Measurements from ENCODE around the gene SORBS1. TPM values are rescaled to one million over a fixed set of nuclear protein-coding genes. Genes with fewer than 3 reads are reported as not detected.
"Not testable (repeated sequence)": the region's sequence is repeated elsewhere in the genome, so short reads cannot be mapped to it uniquely, and the experiment has no call there.

The SORBS1 gene
- total RNA-seq, 1 donor from 2014 or later = 16.1 TPM

DNA sequence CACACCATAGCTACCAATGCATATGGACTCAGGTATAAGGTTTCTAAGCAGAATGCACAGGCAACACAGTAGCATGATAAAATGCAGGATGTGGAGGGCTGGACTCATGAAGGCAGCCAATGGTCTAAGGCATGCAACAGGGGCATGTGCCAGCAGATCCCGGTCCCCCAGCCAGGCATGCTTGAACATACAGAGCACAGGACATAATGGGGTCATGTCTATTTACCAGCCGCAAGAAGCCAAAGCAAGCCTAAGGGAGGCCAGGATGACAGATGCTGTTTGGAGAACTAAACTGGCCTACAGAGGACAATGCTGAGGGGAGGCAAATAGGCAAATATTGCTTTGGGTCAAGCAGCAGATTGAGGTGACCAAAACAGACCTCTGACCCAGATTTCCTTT, 210.3 kb downstream of the SORBS1 start:
- Histone ChIP-seq H3K9me3 (ENCODE audit: low read depth) (no peaks in the 10 kb centered on the region), H3K27ac (no peak overlapping the region), H2AFZ (replicated peaks) (no peak overlapping the region), H3K9ac (no peak overlapping the region), H3K4me1 (peaks cover 14% of the 10 kb centered on the region), H3F3A (ENCODE audit: low read depth) (peaks cover 9% of the 10 kb centered on the region), H3K27me3 (no peaks in the 10 kb centered on the region), H3K36me3 (no peaks in the 10 kb centered on the region), H4K20me1 (ENCODE audit: low read depth) (no peaks in the 10 kb centered on the region), H3K4me3 (no peak overlapping the region), H3K79me2 (ENCODE audit: low read depth) (no peaks in the 10 kb centered on the region), H3K4me2 (no peak overlapping the region)
- TF ChIP-seq EZH2phosphoT487 (IDR thresholded peaks at IDR 0.05) (no peak), EZH2 (IDR thresholded peaks at IDR 0.05) (no peak)
- TF ChIP-seq, protein P1, sequence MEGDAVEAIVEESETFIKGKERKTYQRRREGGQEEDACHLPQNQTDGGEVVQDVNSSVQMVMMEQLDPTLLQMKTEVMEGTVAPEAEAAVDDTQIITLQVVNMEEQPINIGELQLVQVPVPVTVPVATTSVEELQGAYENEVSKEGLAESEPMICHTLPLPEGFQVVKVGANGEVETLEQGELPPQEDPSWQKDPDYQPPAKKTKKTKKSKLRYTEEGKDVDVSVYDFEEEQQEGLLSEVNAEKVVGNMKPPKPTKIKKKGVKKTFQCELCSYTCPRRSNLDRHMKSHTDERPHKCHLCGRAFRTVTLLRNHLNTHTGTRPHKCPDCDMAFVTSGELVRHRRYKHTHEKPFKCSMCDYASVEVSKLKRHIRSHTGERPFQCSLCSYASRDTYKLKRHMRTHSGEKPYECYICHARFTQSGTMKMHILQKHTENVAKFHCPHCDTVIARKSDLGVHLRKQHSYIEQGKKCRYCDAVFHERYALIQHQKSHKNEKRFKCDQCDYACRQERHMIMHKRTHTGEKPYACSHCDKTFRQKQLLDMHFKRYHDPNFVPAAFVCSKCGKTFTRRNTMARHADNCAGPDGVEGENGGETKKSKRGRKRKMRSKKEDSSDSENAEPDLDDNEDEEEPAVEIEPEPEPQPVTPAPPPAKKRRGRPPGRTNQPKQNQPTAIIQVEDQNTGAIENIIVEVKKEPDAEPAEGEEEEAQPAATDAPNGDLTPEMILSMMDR (IDR thresholded peaks at IDR 0.05) = no peak
- Mint-ChIP-seq H3K27me3 (ENCODE audit: insufficient read depth, low read depth) (no peaks in the 10 kb centered on the region), H3K9me3 (no peaks in the 10 kb centered on the region), H3K4me3 (no peak overlapping the region), H3K36me3 (no peaks in the 10 kb centered on the region), H3K4me1 (peaks cover 14% of the 10 kb centered on the region), H3K27ac (no peak overlapping the region)
- no peak for DNase-seq (ENCODE audit: low spot score)

DNA sequence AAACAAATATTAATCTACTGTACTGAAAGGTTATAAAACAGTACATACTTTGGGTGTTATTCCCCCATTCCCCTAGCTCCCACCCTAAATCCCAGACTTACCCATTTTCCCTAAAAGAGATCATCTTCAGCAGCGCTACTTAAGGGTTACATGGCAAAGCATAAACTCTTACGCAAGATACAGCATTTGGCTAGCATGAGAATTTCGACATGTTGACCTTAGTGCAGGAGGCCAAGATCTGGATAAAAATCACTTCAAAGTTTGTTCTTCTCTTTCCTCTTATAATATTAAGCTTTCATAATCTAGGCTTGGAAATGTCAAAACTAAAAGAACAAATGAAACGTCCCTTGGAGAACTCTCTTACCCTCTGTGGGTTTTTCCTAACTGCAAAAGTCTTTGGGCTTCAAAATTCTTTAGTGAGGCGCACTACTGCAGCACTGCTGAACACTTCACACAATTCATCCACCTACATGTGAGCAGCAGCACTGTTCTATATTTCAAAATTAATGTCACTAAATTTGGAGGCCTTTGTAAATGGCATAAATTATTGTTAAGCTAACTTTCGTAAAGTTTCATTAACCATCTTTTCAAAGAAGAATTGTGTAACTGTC, 210.8 kb downstream of the SORBS1 start:
- Histone ChIP-seq H4K20me1 (ENCODE audit: low read depth) (no peaks in the 10 kb centered on the region), H3K36me3 (no peaks in the 10 kb centered on the region), H3K9ac (no peak overlapping the region), H3K4me2 (no peak overlapping the region), H3K27ac (no peak overlapping the region), H3K27me3 (no peaks in the 10 kb centered on the region), H3K4me3 (no peak overlapping the region), H3F3A (ENCODE audit: low read depth) (peaks cover 9% of the 10 kb centered on the region), H3K4me1 (peaks cover 14% of the 10 kb centered on the region), H2AFZ (replicated peaks) (no peak overlapping the region), H3K79me2 (ENCODE audit: low read depth) (no peaks in the 10 kb centered on the region), H3K9me3 (ENCODE audit: low read depth) (no peaks in the 10 kb centered on the region)
- H3K27me3 Mint-ChIP-seq (ENCODE audit: insufficient read depth, low read depth) = no peaks in the 10 kb centered on the region
- DNase-seq (ENCODE audit: low spot score) = no peak
- TF ChIP-seq, protein P1 (IDR thresholded peaks at IDR 0.05) = no peak
- TF ChIP-seq EZH2phosphoT487 (IDR thresholded peaks at IDR 0.05) (no peak), EZH2 (IDR thresholded peaks at IDR 0.05) (no peak)
- H3K36me3 Mint-ChIP-seq = no peaks in the 10 kb centered on the region
- no peak overlapping the region for H3K4me3 Mint-ChIP-seq
- no peak overlapping the region for H3K27ac Mint-ChIP-seq
- no peaks in the 10 kb centered on the region for H3K9me3 Mint-ChIP-seq
- peaks cover 14% of the 10 kb centered on the region for H3K4me1 Mint-ChIP-seq

GRCh38 chr10:95347402-95347766, 213.8 kb downstream of the SORBS1 start:
- not testable (repeated sequence) for H3K4me3 ChIP-seq; H3K36me3 ChIP-seq; H3F3A ChIP-seq (ENCODE audit: low read depth); H3K9me3 Mint-ChIP-seq; H3K27ac ChIP-seq; H3K79me2 ChIP-seq (ENCODE audit: low read depth); H3K9ac ChIP-seq; H3K27me3 Mint-ChIP-seq (ENCODE audit: insufficient read depth, low read depth); H3K27ac Mint-ChIP-seq; H3K27me3 ChIP-seq; H3K4me3 Mint-ChIP-seq; H4K20me1 ChIP-seq (ENCODE audit: low read depth); H2AFZ ChIP-seq (replicated peaks); H3K36me3 Mint-ChIP-seq; DNase-seq (ENCODE audit: low spot score); H3K9me3 ChIP-seq (ENCODE audit: low read depth)
- peaks cover 14% of the 10 kb centered on the region for H3K4me1 ChIP-seq
- peaks cover 14% of the 10 kb centered on the region for H3K4me1 Mint-ChIP-seq
- H3K4me2 ChIP-seq = peak overlapping the region; percentile 41

DNA sequence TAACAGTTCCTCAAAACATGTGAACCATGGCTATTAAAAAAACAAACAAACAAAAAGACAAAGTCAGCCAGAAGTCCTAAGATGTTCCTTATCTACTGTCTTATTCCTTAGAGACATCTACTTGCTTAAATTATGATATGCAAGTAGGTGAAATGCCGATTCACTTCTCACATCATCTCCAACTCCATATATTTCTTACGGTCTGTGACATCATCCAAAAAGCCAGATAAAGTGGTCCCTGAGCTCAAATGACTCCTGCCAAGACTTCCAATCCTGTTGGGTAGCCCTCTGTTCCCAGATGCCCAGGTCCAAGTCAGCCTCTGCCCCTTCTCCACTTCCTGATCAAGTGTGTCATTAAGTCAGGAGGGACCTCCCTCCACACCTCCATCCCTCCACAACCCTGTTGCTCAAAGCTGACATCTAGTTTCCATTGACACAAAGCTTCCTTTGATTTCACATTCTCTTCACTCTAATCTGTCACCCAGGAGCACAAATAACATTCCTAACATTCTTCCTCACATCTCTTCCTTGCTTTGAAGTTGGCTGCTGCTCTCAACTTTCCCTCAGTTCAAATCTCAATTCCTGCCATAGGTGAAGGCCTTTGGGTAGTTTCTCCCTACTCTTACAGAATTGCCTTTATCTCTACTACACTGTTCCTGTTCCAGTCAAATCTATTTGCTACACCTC, 214.3 kb downstream of the SORBS1 start:
- Mint-ChIP-seq H3K36me3 (no peaks in the 10 kb centered on the region), H3K4me1 (peaks cover 16% of the 10 kb centered on the region), H3K4me3 (no peak overlapping the region), H3K27me3 (ENCODE audit: insufficient read depth, low read depth) (no peaks in the 10 kb centered on the region), H3K9me3 (no peaks in the 10 kb centered on the region), H3K27ac (peak overlapping the region; percentile 10)
- TF ChIP-seq, protein P1 (IDR thresholded peaks at IDR 0.05) = no peak
- TF ChIP-seq EZH2phosphoT487 (IDR thresholded peaks at IDR 0.05) = no peak
- no peak for TF ChIP-seq EZH2 (IDR thresholded peaks at IDR 0.05)
- no peaks in the 10 kb centered on the region for H3K36me3 ChIP-seq
- DNase-seq (ENCODE audit: low spot score) = peak; percentile 68
- H3K27me3 ChIP-seq = no peaks in the 10 kb centered on the region
- H2AFZ ChIP-seq (replicated peaks) = no peak overlapping the region
- H3K79me2 ChIP-seq (ENCODE audit: low read depth) = no peaks in the 10 kb centered on the region
- H3K4me1 ChIP-seq = peaks cover 14% of the 10 kb centered on the region
- peaks cover 9% of the 10 kb centered on the region for H3F3A ChIP-seq (ENCODE audit: low read depth)
- H3K4me2 ChIP-seq = peak overlapping the region; percentile 41
- no peaks in the 10 kb centered on the region for H4K20me1 ChIP-seq (ENCODE audit: low read depth)
- no peak overlapping the region for H3K27ac ChIP-seq
- no peaks in the 10 kb centered on the region for H3K9me3 ChIP-seq (ENCODE audit: low read depth)
- H3K4me3 ChIP-seq = no peak overlapping the region
- no peak overlapping the region for H3K9ac ChIP-seq

Measured in neural progenitor cell (in vitro differentiated cells).